SU-DHL-6 (cell line): Measurements from ENCODE around the gene P4HA1.

Experiments
- CTCF ChIP-seq: fragments of 200-600 bp; sonication (generic); IDR thresholded peaks from one replicate; pipeline ENCODE4 v1.5.1; 2017; ENCODE audit warnings: antibody characterized with exemption, mild to moderate bottlenecking, low read length, moderate library complexity; ENCODE audit not compliant: insufficient read depth, poor library complexity, severe bottlenecking
- EZH2phosphoT487 ChIP-seq: fragments of 200-600 bp; sonication (generic), shearing (Covaris generic); conservative IDR thresholded peaks from 2 replicates; pipeline ENCODE4 v1.6.1; 2018; ENCODE audit warnings: mild to moderate bottlenecking, antibody characterized with exemption, low read length, moderate library complexity, mixed read lengths

- TF ChIP-seq CTCF (no peak), EZH2phosphoT487 (no peak)
These were observed 52.0 kb downstream of the P4HA1 start for GRCh38 chr10:73044378-73045285.
